Measurements from ENCODE around the gene ABHD12B. TPM values are rescaled to one million over a fixed set of nuclear protein-coding genes. Genes with fewer than 3 reads are reported as not detected.

Gene ABHD12B
- total RNA-seq, 1 experiment from 2014 or later = 0.37 TPM

GRCh38 chr14:50823762-50824636, 47.9 kb upstream of the ABHD12B start:
- ChIA-PET CTCF (no interaction called here), POLR2A (ENCODE audit: low non-redundant PET) (interaction anchor here (0.6 kb wide), 1 partner anchor 1184 kb away, joined by 3 read pairs; no protein-coding TSS in a partner anchor)
- no peaks in the 10 kb centered on the region for H3K27me3 ChIP-seq (replicated peaks; ENCODE audit: insufficient read depth, low read depth, low read length, poor library complexity)
- no peaks in the 10 kb centered on the region for H3K9me3 ChIP-seq (ENCODE audit: low read depth, low read length, poor library complexity, severe bottlenecking)
- H3K27ac ChIP-seq (ENCODE audit: low read depth, low read length, poor library complexity, severe bottlenecking) = no peak overlapping the region
- intact Hi-C loops (cut with micrococcal nuclease; ENCODE audit: unreplicated experiment) = no loop called here
- H3K36me3 ChIP-seq (ENCODE audit: insufficient read depth, low read length, poor library complexity, severe bottlenecking) = no peaks in the 10 kb centered on the region
- no peak for DNase-seq (ENCODE audit: low spot score)
- H3K4me3 ChIP-seq (ENCODE audit: low read depth, low read length, poor library complexity, severe bottlenecking) = no peak overlapping the region
- BruUV-seq (replicated peaks) = no TSS peak
- TF ChIP-seq EZH2 (IDR thresholded peaks at IDR 0.05; ENCODE audit: borderline replicate concordance, low read depth, low read length, poor library complexity, severe bottlenecking) = no peak
- TF ChIP-seq, protein P1, sequence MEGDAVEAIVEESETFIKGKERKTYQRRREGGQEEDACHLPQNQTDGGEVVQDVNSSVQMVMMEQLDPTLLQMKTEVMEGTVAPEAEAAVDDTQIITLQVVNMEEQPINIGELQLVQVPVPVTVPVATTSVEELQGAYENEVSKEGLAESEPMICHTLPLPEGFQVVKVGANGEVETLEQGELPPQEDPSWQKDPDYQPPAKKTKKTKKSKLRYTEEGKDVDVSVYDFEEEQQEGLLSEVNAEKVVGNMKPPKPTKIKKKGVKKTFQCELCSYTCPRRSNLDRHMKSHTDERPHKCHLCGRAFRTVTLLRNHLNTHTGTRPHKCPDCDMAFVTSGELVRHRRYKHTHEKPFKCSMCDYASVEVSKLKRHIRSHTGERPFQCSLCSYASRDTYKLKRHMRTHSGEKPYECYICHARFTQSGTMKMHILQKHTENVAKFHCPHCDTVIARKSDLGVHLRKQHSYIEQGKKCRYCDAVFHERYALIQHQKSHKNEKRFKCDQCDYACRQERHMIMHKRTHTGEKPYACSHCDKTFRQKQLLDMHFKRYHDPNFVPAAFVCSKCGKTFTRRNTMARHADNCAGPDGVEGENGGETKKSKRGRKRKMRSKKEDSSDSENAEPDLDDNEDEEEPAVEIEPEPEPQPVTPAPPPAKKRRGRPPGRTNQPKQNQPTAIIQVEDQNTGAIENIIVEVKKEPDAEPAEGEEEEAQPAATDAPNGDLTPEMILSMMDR (conservative IDR thresholded peaks at IDR 0.05; ENCODE audit: low read depth, low read length) = no peak
- peaks cover 14% of the 10 kb centered on the region for H3K4me1 ChIP-seq (ENCODE audit: insufficient read depth, low read length, poor library complexity, severe bottlenecking)

DNA sequence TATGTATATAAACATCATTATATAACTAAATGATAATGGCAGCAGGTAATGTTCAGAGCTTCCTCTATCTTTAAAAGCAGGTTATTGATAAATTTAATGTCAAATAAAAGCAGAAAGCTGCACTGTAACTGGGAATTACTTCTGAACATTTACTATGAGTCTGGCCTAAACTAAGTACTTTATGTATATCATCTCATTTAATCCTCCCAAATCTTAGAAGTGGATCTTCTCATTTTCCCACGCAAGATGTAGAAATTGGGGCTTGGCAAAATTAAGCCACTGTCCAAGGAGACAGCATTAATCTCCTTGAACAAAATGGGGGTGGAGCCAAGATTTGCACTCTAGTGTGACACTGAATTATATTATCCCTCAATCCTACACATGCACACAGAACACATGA, 46.5 kb upstream of the ABHD12B start:
- Histone ChIP-seq H3K9me3 (ENCODE audit: low read depth, low read length, poor library complexity, severe bottlenecking) (no peaks in the 10 kb centered on the region), H3K27me3 (replicated peaks; ENCODE audit: insufficient read depth, low read depth, low read length, poor library complexity) (no peaks in the 10 kb centered on the region), H3K36me3 (ENCODE audit: insufficient read depth, low read length, poor library complexity, severe bottlenecking) (no peaks in the 10 kb centered on the region), H3K27ac (ENCODE audit: low read depth, low read length, poor library complexity, severe bottlenecking) (no peak overlapping the region), H3K4me3 (ENCODE audit: low read depth, low read length, poor library complexity, severe bottlenecking) (no peak overlapping the region), H3K4me1 (ENCODE audit: insufficient read depth, low read length, poor library complexity, severe bottlenecking) (peaks cover 23% of the 10 kb centered on the region)
- no TSS peak for BruUV-seq (replicated peaks)
- ChIA-PET POLR2A (ENCODE audit: low non-redundant PET) (no interaction called here), CTCF (no interaction called here)
- intact Hi-C loops (cut with micrococcal nuclease; ENCODE audit: unreplicated experiment) = no loop called here
- DNase-seq (ENCODE audit: low spot score) = no peak
- no peak for TF ChIP-seq EZH2 (IDR thresholded peaks at IDR 0.05; ENCODE audit: borderline replicate concordance, low read depth, low read length, poor library complexity, severe bottlenecking)
- TF ChIP-seq, protein P1 (conservative IDR thresholded peaks at IDR 0.05; ENCODE audit: low read depth, low read length) = no peak

DNA sequence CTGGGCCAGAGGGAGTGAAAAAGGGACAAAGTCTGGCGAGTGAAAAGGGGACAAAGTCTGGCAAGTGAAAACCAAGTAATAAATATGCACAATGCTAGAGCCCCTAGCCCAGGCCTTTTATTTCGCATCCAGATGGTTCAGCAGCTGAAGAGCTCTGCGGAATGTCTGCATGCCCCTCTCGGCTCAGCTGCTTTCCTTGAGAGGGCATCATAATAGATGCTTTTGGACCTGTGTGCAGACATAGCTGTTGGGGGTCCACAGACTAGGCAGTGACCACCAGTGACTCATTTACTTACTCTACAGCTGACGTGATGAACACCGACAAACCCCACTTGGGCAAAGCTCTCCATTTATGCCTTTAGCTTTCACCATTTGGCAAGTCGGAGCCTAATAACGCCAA, 45.2 kb upstream of the ABHD12B start:
- Histone ChIP-seq H3K27me3 (replicated peaks; ENCODE audit: insufficient read depth, low read depth, low read length, poor library complexity) (no peaks in the 10 kb centered on the region), H3K4me3 (ENCODE audit: low read depth, low read length, poor library complexity, severe bottlenecking) (no peak overlapping the region), H3K27ac (ENCODE audit: low read depth, low read length, poor library complexity, severe bottlenecking) (no peak overlapping the region), H3K4me1 (ENCODE audit: insufficient read depth, low read length, poor library complexity, severe bottlenecking) (peaks cover 23% of the 10 kb centered on the region), H3K9me3 (ENCODE audit: low read depth, low read length, poor library complexity, severe bottlenecking) (no peaks in the 10 kb centered on the region), H3K36me3 (ENCODE audit: insufficient read depth, low read length, poor library complexity, severe bottlenecking) (no peaks in the 10 kb centered on the region)
- POLR2A ChIA-PET (ENCODE audit: low non-redundant PET) = no interaction called here
- intact Hi-C loops (cut with micrococcal nuclease; ENCODE audit: unreplicated experiment) = no loop called here
- TF ChIP-seq, protein P1 (conservative IDR thresholded peaks at IDR 0.05; ENCODE audit: low read depth, low read length) = no peak
- no peak for TF ChIP-seq EZH2 (IDR thresholded peaks at IDR 0.05; ENCODE audit: borderline replicate concordance, low read depth, low read length, poor library complexity, severe bottlenecking)
- no TSS peak for BruUV-seq (replicated peaks)
- CTCF ChIA-PET = no interaction called here
- no peak for DNase-seq (ENCODE audit: low spot score)

All from A673 (cell line).